GM18519 (cell line): ENCODE measurements around the gene AMT.
"Not testable (repeated sequence)": the region's sequence is repeated elsewhere in the genome, so short reads cannot be mapped to it uniquely, and the experiment has no call there.

ENCODE experiments used
- ATAC-seq: cut with Tn5 transposase; IDR thresholded peaks from one replicate; pipeline ENCODE4 v1.9.1; 2021; ENCODE audit warnings: mild to moderate bottlenecking, moderate library complexity; ENCODE audit not compliant: unreplicated experiment, low FRiP score

The AMT gene

GRCh38 chr3:49397470-49397869, 24.8 kb downstream of the AMT start:
- no peak for ATAC-seq

- ATAC-seq = not testable (repeated sequence)
Measured at GRCh38 chr3:49391310-49391709, 31.0 kb downstream of the AMT start.

GRCh38 chr3:49389297-49389696, 33.0 kb downstream of the AMT start:
- no peak for ATAC-seq

GRCh38 chr3:49388289-49388820, 33.9 kb downstream of the AMT start:
- ATAC-seq = no peak

GRCh38 chr3:49387721-49388120, 34.6 kb downstream of the AMT start:
- ATAC-seq = no peak

GRCh38 chr3:49386056-49386756, 36.1 kb downstream of the AMT start:
- ATAC-seq = no peak

- no peak for ATAC-seq
Measured at GRCh38 chr3:49385617-49386016, 36.7 kb downstream of the AMT start.

- ATAC-seq = no peak
Measured at GRCh38 chr3:49383387-49383786, 38.9 kb downstream of the AMT start.

- ATAC-seq = no peak
Measured at GRCh38 chr3:49378249-49378895, 43.9 kb downstream of the AMT start.

GRCh38 chr3:49377483-49377882, 44.8 kb downstream of the AMT start:
- no peak for ATAC-seq

- ATAC-seq = no peak
Measured at GRCh38 chr3:49371946-49372345, 50.3 kb downstream of the AMT start.

- no peak for ATAC-seq
Measured at GRCh38 chr3:49370585-49371290, 51.5 kb downstream of the AMT start.
